ENCODE results near the gene PALD1. TPM values are rescaled to one million over a fixed set of nuclear protein-coding genes. Genes with fewer than 3 reads are reported as not detected.

Gene PALD1
- total RNA-seq (2014; rRNA removed; shearing (Covaris generic)) = 0.10 and 0.12 TPM in 2 replicates

- DNase-seq (ENCODE audit: low read depth) = peak; percentile 36
These were observed at the start of gene PALD1 for GRCh38 chr10:70478191-70479164. PALD1 (plus strand) TSS chr10:70478767; CDS start chr10:70525952, 47,185 bp downstream.

GRCh38 chr10:70430493-70431445, 47.8 kb upstream of the PALD1 start:
- no peak for DNase-seq (ENCODE audit: low read depth)

GRCh38 chr10:70432101-70432500, 46.5 kb upstream of the PALD1 start:
- peak; percentile 9 for DNase-seq (ENCODE audit: low read depth)

- DNase-seq (ENCODE audit: low read depth) = no peak
These were observed 45.9 kb upstream of the PALD1 start for GRCh38 chr10:70432561-70433263.

GRCh38 chr10:70433581-70434280, 44.8 kb upstream of the PALD1 start:
- no peak for DNase-seq (ENCODE audit: low read depth)

- DNase-seq (ENCODE audit: low read depth) = no peak
These were observed 43.1 kb upstream of the PALD1 start for GRCh38 chr10:70435241-70436085.

- no peak for DNase-seq (ENCODE audit: low read depth)
These were observed 40.8 kb upstream of the PALD1 start for GRCh38 chr10:70437721-70438120.

GRCh38 chr10:70440296-70441160, 38.0 kb upstream of the PALD1 start:
- DNase-seq (ENCODE audit: low read depth) = no peak

GRCh38 chr10:70441161-70441894, 37.2 kb upstream of the PALD1 start, which contains the start of gene NODAL:
NODAL (minus strand) TSS chr10:70441681; CDS start chr10:70441667, 14 bp downstream.
- DNase-seq (ENCODE audit: low read depth) = no peak

- no peak for DNase-seq (ENCODE audit: low read depth)
These were observed 36.7 kb upstream of the PALD1 start for GRCh38 chr10:70441895-70442309.

- DNase-seq (ENCODE audit: low read depth) = no peak
These were observed 36.1 kb upstream of the PALD1 start for GRCh38 chr10:70442332-70442988.

- no peak for DNase-seq (ENCODE audit: low read depth)
These were observed 33.8 kb upstream of the PALD1 start for GRCh38 chr10:70444744-70445143.

GRCh38 chr10:70445718-70446657, 32.6 kb upstream of the PALD1 start:
- no peak for DNase-seq (ENCODE audit: low read depth)

GRCh38 chr10:70448236-70448635, 30.3 kb upstream of the PALD1 start:
- DNase-seq (ENCODE audit: low read depth) = no peak

- no peak for DNase-seq (ENCODE audit: low read depth)
These were observed 23.3 kb upstream of the PALD1 start for GRCh38 chr10:70455213-70455630.

GRCh38 chr10:70456164-70456563, 22.4 kb upstream of the PALD1 start:
- DNase-seq (ENCODE audit: low read depth) = no peak

Data from RPMI7951 (cell line).